Ascending aorta (tissue), 2 donors: ENCODE measurements around the gene DDAH1. TPM values are rescaled to one million over a fixed set of nuclear protein-coding genes. Genes with fewer than 3 reads are reported as not detected.

ENCODE experiments used
- DNase-seq, 2 donors: peaks; one replicate each; pipeline ENCODE4 v3.0.0-alpha.2; 2019; ENCODE audit warnings: low spot score in 2 of 2
- H3K27ac ChIP-seq, 2 donors: fragments of 200-600 bp; sonication (generic); one replicate each; pipeline ENCODE4 v1.5.1; 2016 to 2017; ENCODE audit warnings: mild to moderate bottlenecking in 1 of 2
- H3K27me3 ChIP-seq: fragments of 200-600 bp; sonication (generic); one replicate; pipeline ENCODE4 v1.5.1; 2017
- H3K36me3 ChIP-seq, 2 donors: fragments of 200-600 bp; sonication (generic); one replicate each; pipeline ENCODE4 v1.5.1; 2016
- H3K4me1 ChIP-seq, 2 donors: fragments of 200-600 bp; sonication (generic); one replicate each; pipeline ENCODE4 v1.5.1; 2016 to 2017; ENCODE audit warnings: mild to moderate bottlenecking in 1 of 2
- H3K4me3 ChIP-seq, 2 donors: fragments of 200-600 bp; sonication (generic); one replicate each; pipeline ENCODE4 v1.5.1; 2016 to 2017; ENCODE audit warnings: mild to moderate bottlenecking in 1 of 2
- H3K9me3 ChIP-seq, 2 donors: fragments of 200-600 bp; sonication (generic); one replicate each; pipeline ENCODE4 v1.5.1; 2016
- intact Hi-C: fragments of 100-400 bp; cut with DNase I; formaldehyde crosslinking; loops from one replicate; pipeline ENCODE4 v1.15.1; 2023
- total RNA-seq: library from RNA; depleted of rRNA; stranded (reverse); fragments of >200 nt; gene quantifications from one replicate; pipeline ENCODE4 v1.1.0, GENCODE V29; 2016
- TF ChIP-seq, protein P1 (sequence below), 3 experiments: fragments of 200-600 bp in 2 of 3; fragments of 450-650 bp in 1 of 3; sonication (generic) in 2 of 3; IDR thresholded peaks; one replicate each; pipeline ENCODE4 v1.5.1; 2016 to 2019; ENCODE audit warnings: antibody characterized with exemption in 3 of 3, mild to moderate bottlenecking in 1 of 3, moderate library complexity in 1 of 3

DDAH1 gene
- total RNA-seq, 1 donor from 2014 or later, result 8.5 TPM

DNA sequence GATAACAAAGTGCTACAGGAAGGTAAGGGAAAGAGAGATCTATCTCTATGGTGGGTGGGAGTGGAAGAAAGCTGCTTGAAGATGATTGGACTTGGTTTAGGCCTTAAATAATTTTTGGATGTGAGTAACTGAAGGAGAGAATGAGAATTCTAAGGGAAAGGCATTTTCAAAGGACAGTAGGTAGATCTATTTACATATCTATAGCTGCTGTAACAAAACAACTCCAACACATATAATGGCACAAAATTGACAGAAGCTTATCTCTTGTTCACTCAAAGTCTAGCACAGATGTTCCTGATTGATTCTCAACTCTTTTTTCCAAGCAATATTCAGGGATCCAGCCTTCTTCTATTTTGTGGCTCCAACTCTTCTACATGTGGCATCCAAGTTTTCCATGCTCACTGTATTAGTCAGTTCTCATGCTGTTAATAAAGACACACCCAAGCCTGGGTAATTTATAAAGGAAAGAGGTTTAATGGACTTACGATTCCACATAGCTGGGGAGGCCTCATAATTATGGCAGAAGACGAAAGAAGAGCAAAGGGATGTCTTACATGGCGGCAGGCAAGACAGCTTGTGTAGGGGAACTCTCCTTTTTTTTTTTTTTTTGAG lies 3.1 kb upstream of the DDAH1 start:
- intact Hi-C loops, result loop anchor here (10.0 kb wide), 2 partner anchors 63 to 227 kb away; no protein-coding TSS in a partner anchor
- no peaks in the 10 kb centered on the region for H3K27me3 ChIP-seq

DNA sequence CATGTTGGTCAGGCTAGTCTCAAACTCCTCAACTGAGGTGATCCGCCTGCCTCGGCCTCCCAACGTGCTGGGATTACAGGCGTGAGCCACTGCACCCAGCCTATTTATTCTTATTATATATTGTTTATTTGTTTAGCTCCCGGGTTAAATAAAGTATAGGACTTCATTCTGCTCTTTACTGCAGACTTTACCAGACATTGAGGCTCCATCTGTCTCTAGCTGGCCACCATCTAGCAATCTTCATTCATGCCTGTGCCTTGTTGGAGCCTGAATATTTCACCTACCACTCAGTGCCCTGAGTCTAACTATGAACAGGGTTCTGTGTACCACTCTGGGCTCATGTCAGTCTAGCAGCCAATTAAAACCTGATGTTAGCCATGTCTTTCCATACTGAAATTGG lies 2.1 kb upstream of the DDAH1 start:
- Histone ChIP-seq H3K4me1 (peaks cover 0 to 4% of the 10 kb centered on the region in 2 donors), H3K36me3 (no peaks in the 10 kb centered on the region), H3K27ac (no peak overlapping the region), H3K9me3 (no peaks in the 10 kb centered on the region), H3K27me3 (no peaks in the 10 kb centered on the region), H3K4me3 (no peak overlapping the region)
- no peak for DNase-seq
- TF ChIP-seq, protein P1, sequence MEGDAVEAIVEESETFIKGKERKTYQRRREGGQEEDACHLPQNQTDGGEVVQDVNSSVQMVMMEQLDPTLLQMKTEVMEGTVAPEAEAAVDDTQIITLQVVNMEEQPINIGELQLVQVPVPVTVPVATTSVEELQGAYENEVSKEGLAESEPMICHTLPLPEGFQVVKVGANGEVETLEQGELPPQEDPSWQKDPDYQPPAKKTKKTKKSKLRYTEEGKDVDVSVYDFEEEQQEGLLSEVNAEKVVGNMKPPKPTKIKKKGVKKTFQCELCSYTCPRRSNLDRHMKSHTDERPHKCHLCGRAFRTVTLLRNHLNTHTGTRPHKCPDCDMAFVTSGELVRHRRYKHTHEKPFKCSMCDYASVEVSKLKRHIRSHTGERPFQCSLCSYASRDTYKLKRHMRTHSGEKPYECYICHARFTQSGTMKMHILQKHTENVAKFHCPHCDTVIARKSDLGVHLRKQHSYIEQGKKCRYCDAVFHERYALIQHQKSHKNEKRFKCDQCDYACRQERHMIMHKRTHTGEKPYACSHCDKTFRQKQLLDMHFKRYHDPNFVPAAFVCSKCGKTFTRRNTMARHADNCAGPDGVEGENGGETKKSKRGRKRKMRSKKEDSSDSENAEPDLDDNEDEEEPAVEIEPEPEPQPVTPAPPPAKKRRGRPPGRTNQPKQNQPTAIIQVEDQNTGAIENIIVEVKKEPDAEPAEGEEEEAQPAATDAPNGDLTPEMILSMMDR (IDR thresholded peaks at IDR 0.05), result no peak
- intact Hi-C loops, result loop anchor here (10.0 kb wide), 2 partner anchors 62 to 228 kb away; no protein-coding TSS in a partner anchor

More for the DNA sequence above, 3.1 kb upstream of the DDAH1 start:
- no peak for DNase-seq
- Histone ChIP-seq H3K4me3 (no peak overlapping the region), H3K27ac (no peak overlapping the region), H3K36me3 (no peaks in the 10 kb centered on the region), H3K4me1 (peaks cover 0 to 4% of the 10 kb centered on the region in 2 donors), H3K9me3 (no peaks in the 10 kb centered on the region)
- TF ChIP-seq, protein P1 (IDR thresholded peaks at IDR 0.05), result no peak

DNA sequence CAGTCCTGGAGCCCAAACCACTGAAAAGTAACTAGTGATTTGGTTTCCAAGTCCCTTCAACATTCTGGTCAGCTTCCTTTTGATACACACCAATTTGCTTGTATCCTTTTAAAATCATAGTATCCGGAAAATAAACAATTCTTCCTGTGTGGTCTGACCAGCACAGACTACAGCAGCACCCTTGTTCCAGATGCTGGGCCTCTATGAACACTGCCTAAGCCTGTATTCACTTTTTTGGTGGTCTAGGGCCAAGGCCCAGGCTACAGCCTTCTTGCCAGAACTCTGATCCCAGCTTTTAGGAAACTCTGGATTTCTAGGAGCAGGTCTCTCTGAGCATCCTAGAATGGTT lies 801 bp upstream of the DDAH1 start:
- Histone ChIP-seq H3K4me3 (peak overlapping the region; percentile 86 to 90), H3K27me3 (no peaks in the 10 kb centered on the region), H3K9me3 (no peaks in the 10 kb centered on the region), H3K36me3 (no peaks in the 10 kb centered on the region), H3K4me1 (peaks cover 0 to 4% of the 10 kb centered on the region in 2 donors), H3K27ac (peak overlapping the region; percentile 86)
- TF ChIP-seq, protein P1 (IDR thresholded peaks at IDR 0.05), result no peak
- intact Hi-C loops, result loop anchor here (2.0 to 10.0 kb wide), 3 partner anchors 61 to 229 kb away; partner anchors contain the start of gene CCN1
- no peak for DNase-seq

DNA sequence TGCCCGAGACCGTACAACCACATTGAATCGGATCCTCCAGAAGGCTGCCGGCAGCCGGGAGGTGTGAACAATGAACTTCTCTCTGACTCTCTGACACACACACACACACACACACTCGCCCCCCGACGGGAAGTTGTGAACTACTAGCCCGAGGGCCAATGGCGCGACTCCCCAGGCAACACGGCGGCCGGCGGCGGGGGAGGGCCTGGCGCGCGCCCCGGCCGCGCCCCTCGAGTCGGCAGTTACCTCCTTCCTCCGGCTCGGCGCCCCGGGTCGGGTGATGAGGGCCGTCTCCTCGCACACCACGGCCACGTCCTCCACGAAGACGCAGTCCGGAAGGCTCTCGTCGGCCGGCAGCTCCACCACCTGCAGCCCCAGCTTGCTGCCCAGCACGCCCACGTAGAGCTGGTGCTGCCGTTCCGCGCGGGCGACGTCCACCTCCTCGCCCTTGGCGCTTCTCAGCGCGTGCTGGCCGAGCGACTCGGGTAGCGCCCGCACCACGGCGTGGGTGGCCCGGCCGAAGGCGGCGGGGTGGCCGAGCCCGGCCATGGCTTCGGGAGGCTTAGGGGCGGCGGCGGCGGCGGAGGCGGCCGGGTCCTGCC lies 361 bp downstream of the DDAH1 start:
- TF ChIP-seq, protein P1 (IDR thresholded peaks at IDR 0.05), result no peak
- Histone ChIP-seq H3K4me3 (peak overlapping the region; percentile 86 to 90), H3K27me3 (no peaks in the 10 kb centered on the region), H3K9me3 (no peaks in the 10 kb centered on the region), H3K27ac (peak overlapping the region; percentile 86), H3K36me3 (no peaks in the 10 kb centered on the region), H3K4me1 (peaks cover 0 to 4% of the 10 kb centered on the region in 2 donors)
- peak; percentile 10 to 86 for DNase-seq
- intact Hi-C loops, result loop anchor here (1.0 to 10.0 kb wide), 6 partner anchors 60 to 230 kb away; partner anchors contain the start of gene CCN1

DNA sequence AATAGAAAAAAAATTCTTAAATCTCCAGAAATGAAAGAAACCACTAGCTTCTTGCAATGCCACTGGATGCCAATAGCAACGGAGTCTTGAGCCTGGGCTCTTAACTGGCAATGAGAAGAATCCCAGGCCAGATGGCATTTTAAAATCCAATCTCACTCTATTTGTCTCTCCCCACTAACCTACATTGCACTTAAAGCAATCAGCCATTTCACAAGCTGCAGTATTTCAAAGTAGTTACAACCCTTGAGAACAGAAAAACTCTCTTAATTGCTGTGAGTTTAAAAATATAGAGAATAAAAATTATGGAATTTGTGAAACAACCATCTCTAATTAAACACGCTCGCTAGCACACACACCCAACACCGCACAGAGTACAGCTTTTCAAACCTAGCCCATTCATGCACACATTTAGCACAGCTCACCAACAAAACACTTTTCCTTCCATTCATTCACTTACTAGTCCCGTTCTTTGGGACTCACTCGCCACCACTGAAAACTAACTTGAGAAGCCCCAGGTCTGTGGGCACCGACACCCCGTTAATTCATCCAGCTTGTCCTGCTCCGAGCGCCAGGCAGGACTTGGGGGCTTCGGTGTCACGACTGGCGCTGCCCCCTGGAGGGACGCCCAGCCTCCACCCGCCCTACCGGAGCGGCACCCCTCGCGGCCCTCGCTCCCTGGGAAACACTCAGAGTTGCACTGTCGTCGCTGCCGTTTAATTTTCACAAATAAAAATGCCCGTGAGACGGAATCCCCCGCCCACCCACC lies 1.0 kb downstream of the DDAH1 start:
- intact Hi-C loops, result loop anchor here (1.0 to 10.0 kb wide), 6 partner anchors 59 to 231 kb away; partner anchors contain the start of gene CCN1
- H3K36me3 ChIP-seq, result no peaks in the 10 kb centered on the region

More for the DNA sequence above, 1.0 kb downstream of the DDAH1 start:
- H3K27ac ChIP-seq, result peak overlapping the region; percentile 86
- TF ChIP-seq, protein P1 (IDR thresholded peaks at IDR 0.05), result peak in 1 of 3 experiments; percentile 9
- no peaks in the 10 kb centered on the region for H3K9me3 ChIP-seq
- H3K4me3 ChIP-seq, result peak overlapping the region; percentile 86 to 90
- no peak for DNase-seq
- H3K4me1 ChIP-seq, result peaks cover 0 to 4% of the 10 kb centered on the region in 2 donors
- no peaks in the 10 kb centered on the region for H3K27me3 ChIP-seq
